Fibroblast of villous mesenchyme (primary cell): ENCODE results near the gene PKP1. TPM values are rescaled to one million over a fixed set of nuclear protein-coding genes. Genes with fewer than 3 reads are reported as not detected.

Source experiments
- DNase-seq: peaks from one replicate; pipeline ENCODE4 v3.0.0-alpha.2; 2010; ENCODE audit warnings: low read depth
- H3K4me3 ChIP-seq: 2 replicates; pipeline ENCODE4 v1.5.1; 2011; ENCODE audit warnings: low read depth, mild to moderate bottlenecking, low read length
- CTCF ChIP-seq: IDR thresholded peaks from 2 replicates; pipeline ENCODE4 v1.5.1; 2012; ENCODE audit warnings: low read depth, mild to moderate bottlenecking, low read length; ENCODE audit not compliant: insufficient read depth
- total RNA-seq: library from RNA; depleted of rRNA; stranded (reverse); fragments of >200 nt; gene quantifications from 2 replicates; pipeline ENCODE4 v1.2.3, GENCODE V29; 2012

Gene PKP1
- total RNA-seq, 1 donor: not detected

DNA sequence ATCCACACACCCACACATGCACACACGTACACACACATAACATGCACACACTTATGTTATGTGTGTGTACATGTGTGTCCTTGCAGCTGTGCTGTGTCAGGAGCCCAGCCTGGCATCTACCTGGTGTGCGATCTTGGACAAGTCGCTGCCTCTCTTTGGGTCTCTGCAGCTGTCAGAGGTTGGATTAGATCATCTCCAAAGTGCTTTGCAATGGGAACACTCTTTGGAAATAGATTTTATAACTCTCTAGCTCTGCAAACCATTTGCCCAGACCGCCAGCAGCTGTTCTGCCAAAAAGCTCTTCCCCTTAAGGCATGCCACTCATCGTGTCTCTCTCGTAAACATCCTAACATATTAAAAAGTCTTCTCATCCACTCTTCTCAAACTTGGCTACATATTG, 4.7 kb downstream of the PKP1 start:
- no peak for DNase-seq
- no peak for TF ChIP-seq CTCF
- no peak overlapping the region for H3K4me3 ChIP-seq

DNA sequence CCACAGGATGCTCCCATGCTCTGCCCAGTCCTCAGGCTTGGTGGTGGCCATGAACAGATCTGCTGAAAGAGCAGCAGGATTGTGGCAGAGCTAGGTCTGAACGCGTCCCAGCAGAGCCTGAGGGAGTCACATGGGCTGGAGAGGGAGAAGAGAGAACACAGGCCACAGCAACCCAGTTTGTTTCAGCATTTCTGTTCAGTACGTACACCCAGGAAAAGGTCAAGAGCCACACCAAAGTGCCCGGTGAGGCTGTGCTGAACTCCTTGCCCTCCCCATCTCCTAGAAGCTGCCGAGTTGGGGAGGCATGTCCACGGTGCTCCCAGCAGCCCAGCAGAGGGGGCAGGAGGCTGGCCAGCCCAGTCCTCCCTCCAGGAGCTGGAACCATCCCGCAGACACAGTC, 5.5 kb downstream of the PKP1 start:
- no peak overlapping the region for H3K4me3 ChIP-seq
- no peak for DNase-seq
- TF ChIP-seq CTCF: no peak

DNA sequence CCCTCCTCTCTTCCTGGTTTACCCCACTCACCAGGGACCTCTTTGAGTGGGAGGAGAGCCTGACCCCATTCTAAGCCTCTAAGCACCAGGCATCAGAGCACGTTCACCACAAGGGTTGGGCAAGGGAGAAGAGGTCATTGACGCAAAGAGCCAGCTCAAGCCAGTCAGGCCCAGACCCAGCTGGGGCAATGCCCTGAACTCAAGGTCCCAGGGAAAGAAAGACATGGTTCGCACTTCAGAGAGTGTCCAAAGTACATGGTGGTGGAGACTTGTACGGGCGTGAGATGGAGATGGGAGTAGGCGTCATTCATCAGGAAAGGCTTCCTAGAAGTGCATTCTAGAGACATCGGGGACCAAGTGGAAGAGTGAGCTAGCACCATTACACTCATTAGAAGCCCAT, 7.2 kb downstream of the PKP1 start:
- no peak for TF ChIP-seq CTCF
- H3K4me3 ChIP-seq: no peak overlapping the region
- no peak for DNase-seq

DNA sequence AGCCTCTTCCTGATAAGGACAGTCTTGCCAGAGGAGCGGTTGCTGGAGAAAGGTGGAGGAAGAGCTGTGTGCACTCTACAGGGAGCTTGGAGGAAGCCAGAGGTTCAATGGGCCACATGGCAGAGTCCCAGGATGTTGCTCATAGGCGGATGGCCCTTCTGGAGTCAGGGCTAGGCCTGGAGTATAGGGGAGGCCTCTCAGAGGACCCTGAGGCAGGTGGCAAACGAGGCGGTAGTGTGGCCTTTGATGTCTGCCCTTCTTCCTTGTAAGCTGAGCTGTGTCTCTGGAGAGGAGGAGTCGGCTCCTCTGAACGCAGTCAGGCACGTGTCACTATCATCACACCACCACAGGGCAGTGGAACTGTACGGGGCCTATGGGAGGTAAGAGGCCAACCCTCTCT, 8.6 kb downstream of the PKP1 start:
- H3K4me3 ChIP-seq: no peak overlapping the region
- TF ChIP-seq CTCF: no peak
- DNase-seq: no peak

DNA sequence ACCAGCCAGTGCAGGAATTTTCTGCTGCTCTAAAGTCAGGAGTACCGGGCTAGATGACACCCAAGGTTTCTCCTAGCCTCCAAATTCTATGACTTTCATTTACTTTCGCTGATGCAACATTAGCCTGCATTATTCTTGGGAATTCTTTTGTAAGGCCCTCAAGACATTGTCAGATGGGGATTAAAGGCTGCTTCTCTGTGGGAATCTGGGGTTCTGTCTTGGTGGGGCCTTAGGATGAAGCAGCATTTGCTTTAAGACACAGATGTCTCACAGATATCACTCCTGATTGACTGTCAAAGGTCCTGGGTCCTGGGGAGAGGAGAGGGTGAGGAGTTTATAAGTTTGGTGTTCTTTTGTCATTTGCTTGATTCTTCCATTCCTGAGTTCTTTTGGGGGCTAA, 11.6 kb downstream of the PKP1 start:
- no peak overlapping the region for H3K4me3 ChIP-seq
- TF ChIP-seq CTCF: no peak
- DNase-seq: no peak

DNA sequence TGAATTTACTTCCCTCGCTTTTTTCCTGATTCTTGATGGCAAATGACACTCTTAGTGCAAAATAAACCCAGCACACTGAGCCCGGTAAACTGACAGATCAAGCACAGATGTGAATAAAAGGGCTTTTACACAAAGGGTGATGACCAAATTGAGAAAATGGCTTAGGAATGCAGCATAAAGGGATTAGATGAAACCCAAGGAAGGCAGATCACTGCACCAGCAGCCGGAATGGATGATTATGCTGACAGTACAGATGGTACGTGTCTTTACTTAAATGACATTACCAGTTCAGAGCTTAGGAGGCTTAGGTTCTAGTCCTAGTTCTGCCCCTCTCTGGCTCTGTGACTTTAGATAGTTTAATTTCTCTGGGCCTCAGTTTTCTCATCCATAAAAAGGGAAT, 12.0 kb downstream of the PKP1 start:
- DNase-seq: no peak
- H3K4me3 ChIP-seq: no peak overlapping the region
- TF ChIP-seq CTCF: no peak

DNA sequence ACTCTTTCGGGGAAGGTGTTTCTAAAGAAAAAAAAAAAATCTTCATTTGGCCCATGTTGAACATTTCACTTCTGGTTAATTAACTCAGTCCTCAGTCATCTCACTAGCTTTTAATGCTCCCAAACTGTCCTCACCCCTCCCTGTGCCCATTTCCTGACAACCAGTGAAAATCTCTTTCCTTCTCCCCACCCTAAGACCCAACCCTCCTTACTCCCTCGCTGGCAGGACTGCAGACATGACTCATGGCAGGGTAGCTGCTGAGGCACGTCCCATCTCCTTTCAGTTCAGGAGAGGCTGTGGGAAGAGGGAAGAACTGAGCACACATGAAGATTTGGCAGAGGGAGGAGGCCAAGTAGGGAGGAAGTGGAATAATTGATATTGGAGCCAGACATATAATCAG, 12.6 kb downstream of the PKP1 start:
- peak; percentile 13 for DNase-seq
- H3K4me3 ChIP-seq: no peak overlapping the region
- TF ChIP-seq CTCF: no peak
